IMR-90 (cell line): ENCODE data around the gene ITPK1. TPM values are rescaled to one million over a fixed set of nuclear protein-coding genes. Genes with fewer than 3 reads are reported as not detected.

Experiments used
- ATAC-seq: fragments of 200-7000 bp; cut with Tn5 transposase; 2 replicates; pipeline ENCODE4 v1.9.1; 2020; ENCODE audit warnings: low read depth, mild to moderate bottlenecking, moderate library complexity
- BruUV-seq: library from RNA; stranded (reverse); fragments of 400-500 nt; replicated peaks from 2 replicates; lab custom pipeline; 2021; lab: Mats Ljungman, UMichigan
- CTCF ChIA-PET: fragments of 300-600 bp; formaldehyde crosslinking; extraction: SDS; loops from one replicate; lab custom pipeline; 2021; ENCODE audit warnings: antibody characterized with exemption; lab: Yijun Ruan, JAX
- POLR2A ChIA-PET: fragments of 300-600 bp; sonication (Branson Sonifier 250); formaldehyde crosslinking; loops from one replicate; lab custom pipeline; 2022; ENCODE audit warnings: antibody characterized with exemption; ENCODE audit not compliant: unreplicated experiment; lab: Charles Lee
- DNase-seq: peaks from one replicate; pipeline ENCODE4 v3.0.0; 2013
- H2AFZ ChIP-seq: replicated peaks from 2 replicates; pipeline ENCODE3; 2013; ENCODE audit warnings: low read length, mild to moderate bottlenecking; ENCODE audit not compliant: poor library complexity
- H2AK5ac ChIP-seq: 2 replicates; pipeline ENCODE4 v1.6.1; 2013; ENCODE audit warnings: low read depth, low read length, inconsistent platforms
- H2AK9ac ChIP-seq: replicated peaks from 2 replicates; pipeline ENCODE3; 2013; ENCODE audit warnings: mild to moderate bottlenecking, low read depth, low read length, moderate library complexity; ENCODE audit not compliant: poor library complexity
- H2BK120ac ChIP-seq: 2 replicates; pipeline ENCODE4 v1.6.1; 2013; ENCODE audit warnings: low read depth, low read length, inconsistent platforms
- H2BK15ac ChIP-seq: 3 replicates; pipeline ENCODE4 v1.6.1; 2013; ENCODE audit warnings: low read depth, low read length, inconsistent platforms
- H2BK20ac ChIP-seq: 2 replicates; pipeline ENCODE4 v1.6.1; 2013; ENCODE audit warnings: low read depth, mild to moderate bottlenecking, inconsistent platforms, low read length, moderate library complexity
- H2BK5ac ChIP-seq: 2 replicates; pipeline ENCODE4 v1.6.1; 2013; ENCODE audit warnings: mild to moderate bottlenecking, low read depth, low read length, inconsistent platforms; ENCODE audit not compliant: poor library complexity, severe bottlenecking
- H3K14ac ChIP-seq: replicated peaks from 2 replicates; pipeline ENCODE4 v1.6.1; 2013; ENCODE audit warnings: low read depth, low read length, inconsistent platforms
- H3K18ac ChIP-seq: 2 replicates; pipeline ENCODE4 v1.6.1; 2013; ENCODE audit warnings: low read depth, low read length, control low read depth
- H3K23ac ChIP-seq: 2 replicates; pipeline ENCODE4 v1.6.1; 2013; ENCODE audit warnings: low read depth, low read length, inconsistent platforms
- H3K27ac ChIP-seq: 2 replicates; pipeline ENCODE4 v1.5.1; 2013; ENCODE audit warnings: mild to moderate bottlenecking, control low read depth, low read length; ENCODE audit not compliant: insufficient read depth
- H3K27me3 ChIP-seq: 2 replicates; pipeline ENCODE4 v1.6.1; 2013; ENCODE audit warnings: low read length; ENCODE audit not compliant: control insufficient read depth, insufficient read depth
- H3K36me3 ChIP-seq: 2 replicates; pipeline ENCODE4 v1.6.1; 2013; ENCODE audit warnings: low read length, mixed read lengths; ENCODE audit not compliant: control insufficient read depth, insufficient read depth
- H3K4ac ChIP-seq: 2 replicates; pipeline ENCODE4 v1.6.1; 2013; ENCODE audit warnings: low read depth, low read length, inconsistent platforms
- H3K4me1 ChIP-seq: 2 replicates; pipeline ENCODE4 v1.6.1; 2013; ENCODE audit warnings: low read length, mixed read lengths; ENCODE audit not compliant: control insufficient read depth, insufficient read depth
- H3K4me2 ChIP-seq: 2 replicates; pipeline ENCODE4 v1.6.1; 2013; ENCODE audit warnings: low read depth, mild to moderate bottlenecking, control low read depth, low read length, moderate library complexity
- H3K4me3 ChIP-seq: 2 replicates; pipeline ENCODE4 v1.5.1; 2013; ENCODE audit warnings: low read depth, mild to moderate bottlenecking, control low read depth, low read length, moderate library complexity; ENCODE audit not compliant: insufficient read depth
- H3K56ac ChIP-seq: 2 replicates; pipeline ENCODE4 v1.6.1; 2013; ENCODE audit warnings: low read length, inconsistent platforms; ENCODE audit not compliant: insufficient read depth; ENCODE audit errors: extremely low read depth
- H3K79me1 ChIP-seq, 2 experiments: 2 replicates each; pipeline ENCODE4 v1.6.1; 2013; ENCODE audit warnings: low read length in 2 of 2, inconsistent platforms in 1 of 2, low read depth in 1 of 2
- H3K9ac ChIP-seq: 2 replicates; pipeline ENCODE4 v1.6.1; 2013; ENCODE audit warnings: low read depth, low read length, control low read depth
- H3K9me1 ChIP-seq: 2 replicates; pipeline ENCODE4 v1.6.1; 2013; ENCODE audit warnings: low read length, inconsistent platforms; ENCODE audit not compliant: insufficient read depth
- H3K9me3 ChIP-seq: 2 replicates; pipeline ENCODE4 v1.6.1; 2013; ENCODE audit warnings: low read length; ENCODE audit not compliant: control insufficient read depth, insufficient read depth
- H4K20me1 ChIP-seq: 2 replicates; pipeline ENCODE4 v1.6.1; 2013; ENCODE audit warnings: low read length, inconsistent platforms; ENCODE audit not compliant: insufficient read depth
- H4K5ac ChIP-seq: 2 replicates; pipeline ENCODE4 v1.6.1; 2013; ENCODE audit warnings: mild to moderate bottlenecking, low read depth, low read length, control low read depth
- H4K8ac ChIP-seq, 2 experiments: 2 replicates each; pipeline ENCODE4 v1.6.1; 2013; ENCODE audit warnings: low read depth in 2 of 2, low read length in 2 of 2, control low read depth in 1 of 2, inconsistent platforms in 1 of 2
- H4K91ac ChIP-seq: 2 replicates; pipeline ENCODE4 v1.6.1; 2013; ENCODE audit warnings: low read depth, low read length, inconsistent platforms; ENCODE audit not compliant: insufficient read depth
- CEBPB ChIP-seq: IDR thresholded peaks from 2 replicates; pipeline ENCODE4 v1.6.1; 2012; ENCODE audit warnings: low read depth, low read length, improper control_type of control experiment
- MAFK ChIP-seq: IDR thresholded peaks from 2 replicates; pipeline ENCODE4 v1.6.1; 2012; ENCODE audit warnings: low read depth, low read length, improper control_type of control experiment
- MAZ ChIP-seq: IDR thresholded peaks from 2 replicates; pipeline ENCODE4 v1.6.1; 2012; ENCODE audit warnings: low read depth, mild to moderate bottlenecking, low read length, improper control_type of control experiment, moderate library complexity, borderline replicate concordance
- MXI1 ChIP-seq: IDR thresholded peaks from 2 replicates; pipeline ENCODE4 v1.6.1; 2012; ENCODE audit warnings: low read depth, mild to moderate bottlenecking, low read length, moderate library complexity, borderline replicate concordance
- NFE2L2 ChIP-seq: fragments of 150-350 bp; IDR thresholded peaks from 2 replicates; pipeline ENCODE4 v1.6.1; 2016; ENCODE audit warnings: low read depth, mild to moderate bottlenecking, low read length
- RAD21 ChIP-seq: IDR thresholded peaks from 2 replicates; pipeline ENCODE4 v1.6.1; 2012; ENCODE audit warnings: low read length, improper control_type of control experiment
- RCOR1 ChIP-seq: IDR thresholded peaks from 2 replicates; pipeline ENCODE4 v1.6.1; 2012; ENCODE audit warnings: mild to moderate bottlenecking, low read length, improper control_type of control experiment; ENCODE audit not compliant: insufficient replicate concordance
- WGBS, 2 experiments: methylation state at CpG; one replicate each; pipeline versions ENCODE4 v1.1.5 to v1.1.7; 2013; ENCODE audit warnings: missing lambda C conversion rate in 2 of 2; ENCODE audit not compliant: insufficient read length in 1 of 2; ENCODE audit errors: extremely low coverage in 2 of 2; 5-methylcytosine and 5-hydroxymethylcytosine counted together
- dilution Hi-C: fragments of 300-500 bp; cut with HindIII; formaldehyde crosslinking; loops from one replicate; pipeline ENCODE4 v1.14.3; 2018; ENCODE audit warnings: low sequenced_read_pairs; ENCODE audit not compliant: unreplicated experiment
- in situ Hi-C: fragments of 300-500 bp; cut with MboI; formaldehyde crosslinking; loops from 3 replicates; pipeline ENCODE4 v1.14.3; 2019; ENCODE audit warnings: low sequenced_read_pairs, inconsistent platforms, mixed read lengths
- intact Hi-C: fragments of 100-400 bp; cut with micrococcal nuclease; formaldehyde crosslinking; loops from 2 replicates; pipeline ENCODE4 v1.10.0; 2022
- polyA plus RNA-seq, 3 experiments: library from polyadenylated mRNA; depleted of rRNA; stranded (reverse); fragments of >200 nt; gene quantifications; 2 replicates each; pipeline ENCODE4 v1.2.3, GENCODE V29; 2012; ENCODE audit warnings: low replicate concordance in 1 of 3
- total RNA-seq: library from RNA; depleted of rRNA; stranded (reverse); fragments of >200 nt; gene quantifications from 2 replicates; pipeline ENCODE4 v1.2.3, GENCODE V29; 2012
- TF ChIP-seq, protein P1 (sequence below): fragments of 150-350 bp; IDR thresholded peaks from 2 replicates; pipeline ENCODE4 v1.6.1; 2017; ENCODE audit warnings: mild to moderate bottlenecking, antibody characterized with exemption, low read length, low read depth
- TF ChIP-seq, protein P2 (sequence below): fragments of 150-350 bp; IDR thresholded peaks from 2 replicates; pipeline ENCODE4 v1.6.1; 2016; ENCODE audit warnings: low read depth, mild to moderate bottlenecking, low read length, moderate library complexity, borderline replicate concordance
- TF ChIP-seq, protein P3 (sequence below): conservative IDR thresholded peaks from 2 replicates; pipeline ENCODE4 v1.5.1; 2012; ENCODE audit warnings: mild to moderate bottlenecking, low read depth, low read length, improper control_type of control experiment

Gene ITPK1
- total and polyA plus RNA-seq, 2 of the 4 experiments (the other 2 are of a cell fraction), result 21.7 to 26.9 TPM

DNA sequence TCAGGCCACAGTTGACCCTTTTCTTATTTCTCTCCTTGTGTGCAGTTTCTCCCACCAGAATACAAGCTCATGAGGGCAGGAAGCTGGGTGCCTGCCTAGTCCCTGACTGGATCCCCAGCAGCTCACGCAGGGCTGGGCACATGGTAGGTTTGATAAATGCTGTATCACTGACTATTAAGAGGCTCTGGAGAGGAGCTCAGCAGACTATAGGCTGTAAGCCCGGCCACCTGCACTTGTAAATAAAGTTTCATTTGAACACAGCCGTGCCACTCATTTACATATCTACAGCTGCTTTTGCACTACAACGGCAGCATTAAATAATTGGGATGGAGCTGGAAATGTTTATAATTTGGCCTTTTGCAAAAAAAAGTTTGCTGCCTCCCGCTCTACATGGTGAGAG is 160.8 kb downstream of the ITPK1 start:
- Histone ChIP-seq H4K91ac (no peak overlapping the region), H2BK5ac (no peak overlapping the region), H3K4me3 (no peak overlapping the region), H4K20me1 (no peaks in the 10 kb centered on the region; the same call in 1 of the 2 replicates), H2BK120ac (no peak overlapping the region), H2AFZ (no peak overlapping the region), H2AK9ac (no peak overlapping the region), H3K4ac (no peak overlapping the region), H3K14ac (no peak overlapping the region), H3K4me2 (no peak overlapping the region), H3K27me3 (no peaks in the 10 kb centered on the region), H3K56ac (no peak overlapping the region), H4K8ac (no peak overlapping the region), H3K23ac (no peak overlapping the region), H2BK20ac (no peak overlapping the region), H2BK15ac (no peak overlapping the region), H3K79me1 (no peaks in the 10 kb centered on the region), H3K27ac (no peak overlapping the region), H4K5ac (no peak overlapping the region), H3K36me3 (no peaks in the 10 kb centered on the region), H3K9ac (no peak overlapping the region), H3K4me1 (no peaks in the 10 kb centered on the region), H3K9me1 (no peaks in the 10 kb centered on the region), H2AK5ac (no peak overlapping the region), H3K9me3 (no peaks in the 10 kb centered on the region), H3K18ac (no peak overlapping the region)
- ChIA-PET POLR2A (no interaction called here), CTCF (no interaction called here)
- TF ChIP-seq MAZ (no peak), NFE2L2 (no peak), MAFK (no peak), RCOR1 (no peak), RAD21 (no peak), CEBPB (no peak), MXI1 (no peak)
- TF ChIP-seq, protein P1, sequence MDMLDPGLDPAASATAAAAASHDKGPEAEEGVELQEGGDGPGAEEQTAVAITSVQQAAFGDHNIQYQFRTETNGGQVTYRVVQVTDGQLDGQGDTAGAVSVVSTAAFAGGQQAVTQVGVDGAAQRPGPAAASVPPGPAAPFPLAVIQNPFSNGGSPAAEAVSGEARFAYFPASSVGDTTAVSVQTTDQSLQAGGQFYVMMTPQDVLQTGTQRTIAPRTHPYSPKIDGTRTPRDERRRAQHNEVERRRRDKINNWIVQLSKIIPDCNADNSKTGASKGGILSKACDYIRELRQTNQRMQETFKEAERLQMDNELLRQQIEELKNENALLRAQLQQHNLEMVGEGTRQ, result no peak
- TF ChIP-seq, protein P2, sequence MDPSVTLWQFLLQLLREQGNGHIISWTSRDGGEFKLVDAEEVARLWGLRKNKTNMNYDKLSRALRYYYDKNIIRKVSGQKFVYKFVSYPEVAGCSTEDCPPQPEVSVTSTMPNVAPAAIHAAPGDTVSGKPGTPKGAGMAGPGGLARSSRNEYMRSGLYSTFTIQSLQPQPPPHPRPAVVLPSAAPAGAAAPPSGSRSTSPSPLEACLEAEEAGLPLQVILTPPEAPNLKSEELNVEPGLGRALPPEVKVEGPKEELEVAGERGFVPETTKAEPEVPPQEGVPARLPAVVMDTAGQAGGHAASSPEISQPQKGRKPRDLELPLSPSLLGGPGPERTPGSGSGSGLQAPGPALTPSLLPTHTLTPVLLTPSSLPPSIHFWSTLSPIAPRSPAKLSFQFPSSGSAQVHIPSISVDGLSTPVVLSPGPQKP, result no peak
- TF ChIP-seq, protein P3, sequence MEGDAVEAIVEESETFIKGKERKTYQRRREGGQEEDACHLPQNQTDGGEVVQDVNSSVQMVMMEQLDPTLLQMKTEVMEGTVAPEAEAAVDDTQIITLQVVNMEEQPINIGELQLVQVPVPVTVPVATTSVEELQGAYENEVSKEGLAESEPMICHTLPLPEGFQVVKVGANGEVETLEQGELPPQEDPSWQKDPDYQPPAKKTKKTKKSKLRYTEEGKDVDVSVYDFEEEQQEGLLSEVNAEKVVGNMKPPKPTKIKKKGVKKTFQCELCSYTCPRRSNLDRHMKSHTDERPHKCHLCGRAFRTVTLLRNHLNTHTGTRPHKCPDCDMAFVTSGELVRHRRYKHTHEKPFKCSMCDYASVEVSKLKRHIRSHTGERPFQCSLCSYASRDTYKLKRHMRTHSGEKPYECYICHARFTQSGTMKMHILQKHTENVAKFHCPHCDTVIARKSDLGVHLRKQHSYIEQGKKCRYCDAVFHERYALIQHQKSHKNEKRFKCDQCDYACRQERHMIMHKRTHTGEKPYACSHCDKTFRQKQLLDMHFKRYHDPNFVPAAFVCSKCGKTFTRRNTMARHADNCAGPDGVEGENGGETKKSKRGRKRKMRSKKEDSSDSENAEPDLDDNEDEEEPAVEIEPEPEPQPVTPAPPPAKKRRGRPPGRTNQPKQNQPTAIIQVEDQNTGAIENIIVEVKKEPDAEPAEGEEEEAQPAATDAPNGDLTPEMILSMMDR, result no peak
- DNase-seq (no peak), ATAC-seq (no peak)
- no TSS peak for BruUV-seq
- dilution Hi-C loops (no loop called here), intact Hi-C loops (no loop called here), in situ Hi-C loops (loop anchor here (5.0 kb wide), 1 partner anchor 182 kb away; no protein-coding TSS in a partner anchor)
- WGBS, 2 experiments, result 100% methylated on average over 1 of the region's 5 CpGs; no CpG with 5 or more reads in 1 of the 2 experiments
